KBM-7 (cell line): ENCODE measurements around the gene DNAJC15.
"Not testable (repeated sequence)": the region's sequence is repeated elsewhere in the genome, so short reads cannot be mapped to it uniquely, and the experiment has no call there.

Experiments
- DNase-seq: peaks from one replicate; pipeline ENCODE4 v3.0.0-alpha.2; 2015
- in situ Hi-C: fragments of 300-500 bp; cut with MboI; formaldehyde crosslinking; loops from 2 replicates; pipeline ENCODE4 v1.14.3; 2020; ENCODE audit warnings: low sequenced_read_pairs, low pct_unique_long_range_greater_than_20kb, mixed read lengths

Gene DNAJC15

GRCh38 chr13:43023289-43023963 lies at the start of gene DNAJC15:
DNAJC15 (plus strand) TSS chr13:43023586; CDS start chr13:43023627, 41 bp downstream.
- DNase-seq, result no peak
- in situ Hi-C loops, result no loop called here

GRCh38 chr13:42976066-42976465 lies 47.3 kb upstream of the DNAJC15 start:
- in situ Hi-C loops, result no loop called here
- no peak for DNase-seq

GRCh38 chr13:42977219-42977659 lies 46.1 kb upstream of the DNAJC15 start:
- no peak for DNase-seq
- in situ Hi-C loops, result no loop called here

GRCh38 chr13:42981317-42981716 lies 42.1 kb upstream of the DNAJC15 start:
- in situ Hi-C loops, result no loop called here
- DNase-seq, result no peak

- in situ Hi-C loops, result no loop called here
- DNase-seq, result no peak
Observed at GRCh38 chr13:42981853-42982252, 41.5 kb upstream of the DNAJC15 start.

GRCh38 chr13:42984026-42984425 lies 39.4 kb upstream of the DNAJC15 start:
- DNase-seq, result no peak

GRCh38 chr13:42984691-42985090 lies 38.7 kb upstream of the DNAJC15 start:
- no peak for DNase-seq
- in situ Hi-C loops, result no loop called here

More at GRCh38 chr13:42984026-42984425, 39.4 kb upstream of the DNAJC15 start:
- in situ Hi-C loops, result no loop called here

GRCh38 chr13:42985312-42986175 lies 37.8 kb upstream of the DNAJC15 start:
- in situ Hi-C loops, result no loop called here
- no peak for DNase-seq

- in situ Hi-C loops, result no loop called here
- no peak for DNase-seq
Observed at GRCh38 chr13:42986176-42986574, 37.2 kb upstream of the DNAJC15 start.

GRCh38 chr13:42990291-42991232 lies 32.8 kb upstream of the DNAJC15 start:
- DNase-seq, result no peak
- in situ Hi-C loops, result no loop called here

- DNase-seq, in situ Hi-C loops: not testable (repeated sequence)
Observed at GRCh38 chr13:42991233-42991897, 32.0 kb upstream of the DNAJC15 start.

GRCh38 chr13:42991898-42992763 lies 31.3 kb upstream of the DNAJC15 start, which contains the start of gene EPSTI1:
EPSTI1 (minus strand) TSS chr13:42992241; CDS start chr13:42992165, 76 bp downstream.
- in situ Hi-C loops, result no loop called here
- peak; percentile 60 for DNase-seq

- DNase-seq, result no peak
- in situ Hi-C loops, result no loop called here
Observed at GRCh38 chr13:42992764-42993122, 30.6 kb upstream of the DNAJC15 start.

- no peak for DNase-seq
- in situ Hi-C loops, result no loop called here
Observed at GRCh38 chr13:42994878-42995277, 28.5 kb upstream of the DNAJC15 start.

GRCh38 chr13:42996584-42996983 lies 26.8 kb upstream of the DNAJC15 start:
- in situ Hi-C loops, result no loop called here
- no peak for DNase-seq

GRCh38 chr13:42997381-42997780 lies 26.0 kb upstream of the DNAJC15 start:
- in situ Hi-C loops, result no loop called here
- no peak for DNase-seq

GRCh38 chr13:42999491-42999890 lies 23.9 kb upstream of the DNAJC15 start:
- DNase-seq, result no peak
- in situ Hi-C loops, result no loop called here

GRCh38 chr13:43000676-43001075 lies 22.7 kb upstream of the DNAJC15 start:
- in situ Hi-C loops, result no loop called here
- no peak for DNase-seq
